ENCODE measurements around the gene LAMC2.

DNA sequence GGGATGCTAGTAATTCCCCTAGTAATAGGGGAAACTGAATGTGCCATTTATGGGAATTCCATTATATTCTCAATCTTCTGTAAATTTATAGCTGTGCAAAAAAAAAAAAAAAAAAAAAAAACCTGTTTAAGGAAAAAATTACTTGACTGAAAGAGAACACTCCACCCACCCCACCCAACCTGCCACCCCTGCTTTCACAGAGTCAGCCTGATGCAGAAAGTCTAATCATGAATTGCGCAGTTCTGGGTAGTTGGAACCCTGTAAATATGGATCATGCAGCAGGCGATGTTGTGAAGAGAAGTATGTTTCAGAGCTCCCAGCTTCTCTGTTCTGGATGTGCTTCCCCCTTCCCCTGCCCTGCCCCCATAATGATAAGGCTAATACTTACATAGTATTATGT, 19.6 kb upstream of the LAMC2 start:
- TF ChIP-seq, protein P1, sequence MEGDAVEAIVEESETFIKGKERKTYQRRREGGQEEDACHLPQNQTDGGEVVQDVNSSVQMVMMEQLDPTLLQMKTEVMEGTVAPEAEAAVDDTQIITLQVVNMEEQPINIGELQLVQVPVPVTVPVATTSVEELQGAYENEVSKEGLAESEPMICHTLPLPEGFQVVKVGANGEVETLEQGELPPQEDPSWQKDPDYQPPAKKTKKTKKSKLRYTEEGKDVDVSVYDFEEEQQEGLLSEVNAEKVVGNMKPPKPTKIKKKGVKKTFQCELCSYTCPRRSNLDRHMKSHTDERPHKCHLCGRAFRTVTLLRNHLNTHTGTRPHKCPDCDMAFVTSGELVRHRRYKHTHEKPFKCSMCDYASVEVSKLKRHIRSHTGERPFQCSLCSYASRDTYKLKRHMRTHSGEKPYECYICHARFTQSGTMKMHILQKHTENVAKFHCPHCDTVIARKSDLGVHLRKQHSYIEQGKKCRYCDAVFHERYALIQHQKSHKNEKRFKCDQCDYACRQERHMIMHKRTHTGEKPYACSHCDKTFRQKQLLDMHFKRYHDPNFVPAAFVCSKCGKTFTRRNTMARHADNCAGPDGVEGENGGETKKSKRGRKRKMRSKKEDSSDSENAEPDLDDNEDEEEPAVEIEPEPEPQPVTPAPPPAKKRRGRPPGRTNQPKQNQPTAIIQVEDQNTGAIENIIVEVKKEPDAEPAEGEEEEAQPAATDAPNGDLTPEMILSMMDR (conservative IDR thresholded peaks at IDR 0.05; ENCODE audit: low read length): no peak
- no peak for TF ChIP-seq EZH2phosphoT487 (IDR thresholded peaks at IDR 0.05; ENCODE audit: borderline replicate concordance, low read depth, low read length)
